HL-60 (cell line): Measurements from ENCODE around the gene IQGAP3.

Source experiments
- GABPA ChIP-seq: IDR thresholded peaks from 2 replicates; pipeline ENCODE4 v1.6.1; 2012; ENCODE audit warnings: low read depth
- POLR2AphosphoS5 ChIP-seq: IDR thresholded peaks from 2 replicates; pipeline ENCODE4 v1.6.1; 2012; ENCODE audit warnings: low read depth
- TF ChIP-seq, protein P1 (sequence below): IDR thresholded peaks from one replicate; pipeline ENCODE4 v1.5.1; 2011; ENCODE audit warnings: low read length, control low read depth, inconsistent platforms; ENCODE audit not compliant: insufficient read depth
- TF ChIP-seq, protein P2 (sequence below): IDR thresholded peaks from 2 replicates; pipeline ENCODE4 v1.6.1; 2012; ENCODE audit warnings: low read depth; ENCODE audit not compliant: insufficient replicate concordance

DNA sequence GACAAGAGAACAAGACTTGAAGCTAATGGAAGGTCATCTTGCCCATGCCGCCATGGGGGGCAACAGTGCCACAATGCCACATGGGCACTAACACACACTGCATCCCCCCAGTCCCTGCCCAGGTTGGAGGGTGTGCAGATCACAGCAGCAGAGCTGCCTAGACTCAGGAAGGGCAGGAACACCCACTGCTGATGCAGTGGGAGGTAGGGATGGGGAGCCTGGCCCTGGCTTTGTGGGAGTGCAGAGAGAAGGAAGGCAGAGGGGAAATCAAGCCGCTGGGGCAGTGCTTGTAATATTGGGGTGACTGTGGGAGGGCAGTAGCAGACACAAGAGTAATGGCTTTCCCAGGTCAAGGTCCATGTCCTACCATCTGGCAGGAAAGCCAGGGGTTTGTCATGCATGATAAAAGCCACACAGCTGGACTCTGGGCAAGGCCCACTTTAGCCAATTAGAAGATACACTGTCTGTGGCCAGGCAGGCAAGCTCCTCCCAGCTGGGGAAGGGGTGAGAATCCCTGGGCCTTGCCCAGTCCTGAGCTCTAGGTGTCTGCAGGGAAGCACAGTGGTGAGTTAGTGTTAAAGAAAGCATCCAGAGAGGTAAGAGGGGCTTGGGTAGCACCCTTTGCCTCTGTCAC lies 46.4 kb downstream of the IQGAP3 start:
- TF ChIP-seq, protein P1, sequence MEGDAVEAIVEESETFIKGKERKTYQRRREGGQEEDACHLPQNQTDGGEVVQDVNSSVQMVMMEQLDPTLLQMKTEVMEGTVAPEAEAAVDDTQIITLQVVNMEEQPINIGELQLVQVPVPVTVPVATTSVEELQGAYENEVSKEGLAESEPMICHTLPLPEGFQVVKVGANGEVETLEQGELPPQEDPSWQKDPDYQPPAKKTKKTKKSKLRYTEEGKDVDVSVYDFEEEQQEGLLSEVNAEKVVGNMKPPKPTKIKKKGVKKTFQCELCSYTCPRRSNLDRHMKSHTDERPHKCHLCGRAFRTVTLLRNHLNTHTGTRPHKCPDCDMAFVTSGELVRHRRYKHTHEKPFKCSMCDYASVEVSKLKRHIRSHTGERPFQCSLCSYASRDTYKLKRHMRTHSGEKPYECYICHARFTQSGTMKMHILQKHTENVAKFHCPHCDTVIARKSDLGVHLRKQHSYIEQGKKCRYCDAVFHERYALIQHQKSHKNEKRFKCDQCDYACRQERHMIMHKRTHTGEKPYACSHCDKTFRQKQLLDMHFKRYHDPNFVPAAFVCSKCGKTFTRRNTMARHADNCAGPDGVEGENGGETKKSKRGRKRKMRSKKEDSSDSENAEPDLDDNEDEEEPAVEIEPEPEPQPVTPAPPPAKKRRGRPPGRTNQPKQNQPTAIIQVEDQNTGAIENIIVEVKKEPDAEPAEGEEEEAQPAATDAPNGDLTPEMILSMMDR, result no peak
- TF ChIP-seq, protein P2, sequence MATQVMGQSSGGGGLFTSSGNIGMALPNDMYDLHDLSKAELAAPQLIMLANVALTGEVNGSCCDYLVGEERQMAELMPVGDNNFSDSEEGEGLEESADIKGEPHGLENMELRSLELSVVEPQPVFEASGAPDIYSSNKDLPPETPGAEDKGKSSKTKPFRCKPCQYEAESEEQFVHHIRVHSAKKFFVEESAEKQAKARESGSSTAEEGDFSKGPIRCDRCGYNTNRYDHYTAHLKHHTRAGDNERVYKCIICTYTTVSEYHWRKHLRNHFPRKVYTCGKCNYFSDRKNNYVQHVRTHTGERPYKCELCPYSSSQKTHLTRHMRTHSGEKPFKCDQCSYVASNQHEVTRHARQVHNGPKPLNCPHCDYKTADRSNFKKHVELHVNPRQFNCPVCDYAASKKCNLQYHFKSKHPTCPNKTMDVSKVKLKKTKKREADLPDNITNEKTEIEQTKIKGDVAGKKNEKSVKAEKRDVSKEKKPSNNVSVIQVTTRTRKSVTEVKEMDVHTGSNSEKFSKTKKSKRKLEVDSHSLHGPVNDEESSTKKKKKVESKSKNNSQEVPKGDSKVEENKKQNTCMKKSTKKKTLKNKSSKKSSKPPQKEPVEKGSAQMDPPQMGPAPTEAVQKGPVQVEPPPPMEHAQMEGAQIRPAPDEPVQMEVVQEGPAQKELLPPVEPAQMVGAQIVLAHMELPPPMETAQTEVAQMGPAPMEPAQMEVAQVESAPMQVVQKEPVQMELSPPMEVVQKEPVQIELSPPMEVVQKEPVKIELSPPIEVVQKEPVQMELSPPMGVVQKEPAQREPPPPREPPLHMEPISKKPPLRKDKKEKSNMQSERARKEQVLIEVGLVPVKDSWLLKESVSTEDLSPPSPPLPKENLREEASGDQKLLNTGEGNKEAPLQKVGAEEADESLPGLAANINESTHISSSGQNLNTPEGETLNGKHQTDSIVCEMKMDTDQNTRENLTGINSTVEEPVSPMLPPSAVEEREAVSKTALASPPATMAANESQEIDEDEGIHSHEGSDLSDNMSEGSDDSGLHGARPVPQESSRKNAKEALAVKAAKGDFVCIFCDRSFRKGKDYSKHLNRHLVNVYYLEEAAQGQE, result no peak
- TF ChIP-seq POLR2AphosphoS5 (no peak), GABPA (no peak)
